D341Med (cell line): ENCODE results near the gene WBP1.
"Not testable (repeated sequence)": the region's sequence is repeated elsewhere in the genome, so short reads cannot be mapped to it uniquely, and the experiment has no call there.

Experiments
- DNase-seq: peaks from one replicate; pipeline ENCODE4 v3.0.0; 2012; ENCODE audit warnings: low spot score

The WBP1 gene

DNA sequence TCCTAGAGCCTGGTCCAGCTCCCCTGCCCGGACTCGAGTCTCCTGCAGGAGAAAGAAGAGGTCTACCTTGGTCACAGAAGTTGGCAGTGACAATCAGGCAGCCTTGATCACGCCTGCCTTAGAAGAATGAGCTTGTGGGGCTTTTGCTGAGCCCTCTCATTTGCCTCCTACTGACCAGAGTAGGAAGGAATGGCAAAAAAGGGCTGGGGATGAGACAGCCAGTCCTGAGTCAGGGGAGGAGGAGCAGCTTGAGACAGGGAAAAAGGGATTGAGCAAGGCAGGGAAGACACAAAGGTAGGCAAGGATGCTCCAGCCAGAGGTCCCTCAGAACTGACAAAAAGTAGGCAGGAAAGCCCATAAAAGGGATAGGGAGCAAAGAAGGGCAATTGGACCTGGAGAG lies 30.7 kb upstream of the WBP1 start:
- DNase-seq, result no peak

DNA sequence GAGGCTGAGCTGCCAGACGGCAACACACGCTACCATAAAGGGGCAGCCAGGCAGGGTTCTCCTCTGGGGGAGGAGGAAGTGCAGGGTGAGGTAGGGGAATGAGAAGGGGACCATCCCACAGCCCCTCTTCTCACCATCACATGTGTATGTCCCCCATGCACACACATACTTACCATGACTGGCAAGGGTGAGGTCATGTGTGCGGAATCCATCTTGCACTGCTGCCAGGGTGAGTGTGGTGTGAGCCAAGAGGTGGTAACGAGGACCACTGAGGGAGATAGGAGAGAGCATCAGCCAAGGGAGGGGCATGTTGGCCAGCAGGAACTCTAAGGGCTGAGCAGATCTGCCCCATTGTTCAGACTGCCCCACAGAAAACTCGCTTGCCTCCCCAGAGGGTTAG lies 29.6 kb upstream of the WBP1 start:
- DNase-seq, result no peak

DNA sequence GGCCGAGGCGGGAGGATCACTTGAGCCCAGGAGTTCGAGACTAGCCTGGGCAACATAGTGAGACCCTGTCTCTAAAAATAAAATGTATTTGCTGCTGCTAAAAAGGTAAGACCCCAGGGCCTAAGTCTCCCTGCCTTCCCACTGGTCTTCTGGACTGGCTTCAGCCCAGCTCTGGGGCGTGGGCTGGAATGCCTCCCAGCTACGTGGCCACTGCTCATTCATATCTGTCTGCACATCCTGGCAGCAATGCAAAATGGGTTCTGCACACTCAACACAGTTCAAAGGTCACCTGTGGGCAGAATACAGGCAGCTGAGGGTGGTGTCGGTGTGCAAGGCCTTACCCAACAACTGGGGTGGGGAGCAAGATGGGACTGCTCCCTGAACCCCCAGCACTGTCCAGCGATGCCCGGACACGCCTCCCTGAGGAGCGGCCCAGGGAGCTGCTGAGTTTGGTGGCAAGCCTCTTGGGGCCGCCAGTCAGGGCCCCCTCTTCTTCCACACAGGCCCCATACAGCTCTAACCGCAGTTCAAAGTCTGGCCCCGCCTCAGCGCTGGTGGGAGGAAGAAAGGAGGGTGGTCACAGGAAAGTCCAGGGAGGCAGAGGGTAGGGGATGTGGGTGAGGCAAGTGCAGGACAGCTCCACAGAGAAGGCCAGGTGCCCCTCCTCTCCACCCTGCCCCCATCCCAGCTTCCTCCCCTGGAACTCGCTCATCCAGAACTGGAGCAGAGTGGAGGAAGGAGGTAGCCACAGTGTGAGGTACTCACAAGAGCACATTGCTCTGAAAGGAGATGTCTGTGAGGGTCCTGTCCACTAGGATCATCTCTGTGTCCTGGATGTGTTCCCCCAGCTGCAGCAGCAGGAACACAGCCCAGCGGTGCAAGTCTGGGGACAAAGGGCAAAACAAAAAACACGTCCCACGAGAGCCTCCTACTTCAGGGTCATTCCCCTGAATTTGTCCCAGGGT lies 28.5 kb upstream of the WBP1 start:
- DNase-seq, result no peak

DNA sequence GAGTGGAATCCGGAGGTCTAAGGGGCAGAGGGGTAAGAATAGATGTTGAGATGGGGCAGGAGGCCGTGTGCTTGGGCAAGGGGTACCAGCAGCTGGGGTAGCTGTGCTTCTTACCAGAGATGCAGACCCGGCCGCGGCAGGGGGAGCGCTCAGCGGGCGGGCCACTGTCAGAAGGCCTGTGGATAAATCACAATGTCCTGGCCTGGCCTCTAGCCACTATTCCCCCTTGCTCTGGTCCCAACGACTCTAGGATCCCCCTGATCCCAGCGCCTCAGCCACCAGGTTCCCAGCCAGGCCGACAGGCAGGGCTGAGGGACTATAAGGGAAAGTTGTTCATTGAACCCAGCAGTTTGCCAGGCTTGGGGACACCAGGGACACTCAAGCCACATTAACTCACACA lies 27.7 kb upstream of the WBP1 start:
- no peak for DNase-seq

DNA sequence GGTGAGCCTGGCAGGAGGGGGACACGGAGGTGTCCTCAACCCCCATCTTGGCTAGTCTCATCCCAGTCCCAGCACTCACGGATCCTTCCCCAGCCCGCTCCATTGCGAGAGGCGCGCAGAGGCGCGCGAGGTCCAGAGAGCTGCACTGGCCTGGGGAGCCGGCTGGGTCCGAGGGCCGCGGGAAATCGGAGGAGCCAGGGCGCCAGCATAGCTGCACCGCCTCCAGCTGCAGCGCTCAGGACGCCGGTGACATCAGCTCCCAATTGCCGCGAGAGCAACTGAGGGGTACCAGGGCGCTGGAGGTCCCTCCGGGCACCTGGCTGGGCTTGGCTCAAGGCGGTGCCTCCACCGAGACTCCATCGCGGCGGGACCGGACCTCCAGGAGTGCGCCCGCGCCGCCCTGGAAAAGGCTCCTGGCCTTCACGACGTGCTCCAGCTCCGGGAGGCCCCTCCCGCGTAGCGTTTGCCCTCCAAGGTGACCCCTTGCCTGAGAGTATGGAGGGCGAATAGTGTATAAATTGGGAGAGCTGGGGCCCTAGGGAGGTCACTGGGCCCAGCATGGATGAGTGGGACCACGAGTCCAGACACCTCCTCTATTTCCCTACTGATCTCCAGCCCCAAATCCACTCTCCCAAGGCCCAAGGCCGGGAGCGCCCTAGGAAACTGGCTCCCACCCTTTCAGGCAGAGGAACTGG lies 22.0 kb upstream of the WBP1 start:
- DNase-seq, result no peak

DNA sequence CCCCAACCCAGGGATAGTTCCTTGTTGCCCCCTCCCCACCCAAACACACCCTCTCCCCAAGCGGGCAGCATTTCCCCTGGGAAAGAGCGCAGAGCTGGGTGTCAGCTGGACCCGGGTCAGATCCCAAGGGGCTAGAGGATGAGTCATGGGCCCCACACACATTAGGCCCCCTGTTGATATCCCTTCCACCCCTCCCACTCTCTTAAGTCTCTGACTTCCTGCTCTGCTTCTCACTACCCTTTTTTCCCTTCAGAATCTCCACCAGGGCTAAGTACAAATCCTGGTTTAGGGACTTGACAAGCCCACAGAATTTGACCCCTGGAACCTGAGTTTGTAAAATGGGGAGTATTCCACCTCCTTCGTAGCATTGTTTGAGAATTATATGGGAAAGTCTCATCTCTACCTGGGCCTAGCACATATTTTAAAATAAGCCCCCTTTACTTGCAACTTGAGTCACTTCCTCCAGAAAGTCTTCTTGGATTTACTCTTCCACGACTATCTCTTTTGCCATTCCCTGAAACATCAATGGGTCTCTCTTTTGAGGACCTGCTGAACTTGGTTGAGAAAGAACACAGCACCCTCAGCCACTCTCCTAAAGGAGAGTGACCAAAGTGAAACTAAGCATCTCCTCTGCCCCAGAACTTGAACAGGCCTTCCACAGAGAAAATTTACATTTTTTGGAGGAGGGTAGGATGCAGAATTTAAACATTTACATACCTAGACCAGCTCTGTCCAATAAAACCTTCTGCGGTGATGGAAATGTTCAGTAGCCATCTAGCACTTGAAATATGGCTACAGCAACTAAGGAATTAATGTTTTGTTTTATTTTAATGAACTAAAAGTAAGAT lies 21.2 kb upstream of the WBP1 start:
- DNase-seq, result no peak

DNA sequence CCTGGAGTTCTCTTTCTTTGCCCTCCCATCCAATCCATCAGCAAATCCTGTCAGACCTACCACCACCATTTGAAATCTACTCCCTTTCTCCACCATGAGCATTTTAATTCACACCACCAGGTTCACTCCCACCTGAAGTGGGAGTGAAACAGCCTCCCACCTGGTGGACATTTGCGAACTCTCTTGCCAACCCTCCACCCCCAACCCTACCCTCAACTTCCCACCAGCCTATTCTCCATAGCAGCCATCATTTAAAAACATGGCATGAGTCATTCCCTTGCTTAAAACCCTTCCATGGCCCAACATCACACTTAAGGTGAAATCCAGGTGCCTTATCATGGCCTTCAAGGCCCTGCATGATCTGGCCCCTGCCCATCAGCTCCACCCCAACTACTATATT lies 20.0 kb upstream of the WBP1 start:
- no peak for DNase-seq

DNA sequence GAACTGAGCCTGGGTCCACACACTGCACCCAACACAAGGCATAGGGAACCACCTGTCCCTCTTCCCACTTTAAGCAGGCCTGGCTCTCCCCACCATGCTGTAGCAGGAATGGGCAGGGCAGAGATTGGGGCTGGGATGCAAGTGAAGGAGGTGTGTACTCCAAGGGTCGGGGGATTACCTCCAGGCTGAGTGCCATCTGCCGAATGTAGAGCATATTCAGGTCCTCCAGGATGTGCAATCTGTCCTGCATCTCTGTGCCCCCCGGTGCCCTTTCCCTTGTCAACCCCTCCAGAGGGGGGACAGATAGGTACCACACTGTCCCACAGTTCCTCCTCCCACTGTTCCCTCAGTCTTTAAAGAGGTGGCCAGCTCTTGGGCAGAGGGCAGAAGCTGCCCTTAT lies 18.9 kb upstream of the WBP1 start:
- peak; percentile 71 for DNase-seq

DNA sequence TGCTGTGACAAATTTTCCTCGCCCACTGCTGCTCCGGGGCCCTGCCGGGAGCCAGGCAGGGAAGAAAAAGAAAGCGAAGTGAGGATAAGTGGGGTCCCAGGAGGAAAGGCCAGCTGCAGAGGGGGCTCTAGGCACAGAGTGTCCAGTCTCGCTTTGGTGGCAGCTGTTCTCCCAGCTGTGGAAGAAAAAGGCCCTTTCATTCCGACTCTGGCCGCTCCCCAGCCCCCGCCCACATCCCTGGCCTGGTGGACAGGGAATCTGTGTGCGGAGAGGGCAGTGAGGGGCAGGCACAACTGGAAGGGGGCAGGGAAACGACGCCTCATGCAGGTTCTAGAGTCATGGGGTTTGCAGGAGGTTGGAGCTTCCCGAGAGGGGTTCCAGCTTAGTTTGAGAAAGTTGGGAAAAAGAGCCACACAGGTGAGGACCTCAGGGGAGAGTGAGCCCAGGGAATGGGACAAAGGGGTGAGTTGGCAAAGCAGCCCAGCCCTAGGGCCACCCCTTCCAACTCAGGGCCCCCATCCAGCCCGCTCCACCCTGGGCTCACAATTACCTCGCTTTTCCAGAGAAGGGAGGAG lies 18.3 kb upstream of the WBP1 start:
- no peak for DNase-seq

DNA sequence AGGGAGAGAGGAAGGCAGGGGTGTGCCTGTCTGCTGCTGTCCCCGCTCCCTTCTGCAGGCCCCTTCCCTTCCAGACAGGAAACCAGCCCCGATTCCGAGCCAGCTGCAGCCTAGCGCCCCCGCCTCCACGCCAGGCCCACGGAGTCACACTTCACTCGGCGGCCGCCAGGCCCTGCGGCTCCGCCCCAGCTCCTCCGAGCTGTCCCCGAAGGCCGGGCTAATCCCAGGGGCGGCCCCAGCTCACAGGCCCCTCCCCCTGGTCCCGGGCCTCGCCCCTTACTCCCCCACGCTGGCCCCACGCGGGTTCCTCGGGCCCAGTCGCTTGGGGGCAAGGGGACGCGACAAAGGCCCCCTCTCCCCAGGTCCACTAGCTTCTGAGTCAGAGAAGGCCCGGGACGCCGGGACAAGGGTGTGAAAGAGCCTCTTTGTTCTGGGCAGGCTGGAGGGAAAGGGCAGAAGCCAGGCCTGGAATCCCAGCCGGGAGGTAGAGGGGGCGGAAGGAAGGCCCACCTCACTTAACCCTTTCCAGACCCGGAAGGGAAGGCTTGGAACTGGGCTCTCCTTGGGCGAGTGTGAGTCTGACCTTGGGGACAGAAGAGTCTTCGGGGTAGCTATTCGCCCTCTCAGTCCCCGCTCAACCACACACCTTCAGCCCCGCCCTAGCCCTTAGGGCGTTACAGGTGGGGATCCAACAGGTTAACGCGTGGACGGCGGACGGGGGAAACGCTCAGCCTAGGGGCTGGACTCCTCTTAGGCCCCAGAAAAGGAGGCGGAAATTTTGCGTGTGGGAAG lies 17.7 kb upstream of the WBP1 start:
- DNase-seq, result peak; percentile 98

DNA sequence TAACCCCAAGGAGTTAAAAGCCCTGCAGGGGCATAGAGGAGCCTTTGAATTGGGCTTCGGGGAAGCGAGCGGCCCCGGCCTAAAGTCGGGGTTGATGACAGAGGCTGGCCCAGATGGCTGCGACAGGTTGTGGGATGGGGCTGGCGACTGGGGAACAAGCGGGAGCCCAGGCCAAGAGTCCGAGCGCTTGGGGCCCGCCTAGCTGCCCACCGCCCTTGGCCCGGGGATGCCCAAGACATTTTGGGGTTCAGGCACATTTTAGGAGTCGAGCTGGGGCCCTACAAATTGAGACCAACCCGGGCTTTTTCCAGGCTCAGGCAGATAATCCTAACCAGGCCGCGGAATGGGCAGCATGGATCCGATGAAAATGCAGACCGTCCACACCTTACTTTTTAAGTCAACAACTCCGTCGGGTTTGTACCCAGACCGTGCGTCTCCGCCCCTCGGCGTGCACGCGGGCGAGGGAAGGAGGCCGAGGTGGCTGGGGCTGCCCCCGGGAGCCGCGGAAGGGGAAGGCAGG lies 17.0 kb upstream of the WBP1 start:
- DNase-seq, result no peak

DNA sequence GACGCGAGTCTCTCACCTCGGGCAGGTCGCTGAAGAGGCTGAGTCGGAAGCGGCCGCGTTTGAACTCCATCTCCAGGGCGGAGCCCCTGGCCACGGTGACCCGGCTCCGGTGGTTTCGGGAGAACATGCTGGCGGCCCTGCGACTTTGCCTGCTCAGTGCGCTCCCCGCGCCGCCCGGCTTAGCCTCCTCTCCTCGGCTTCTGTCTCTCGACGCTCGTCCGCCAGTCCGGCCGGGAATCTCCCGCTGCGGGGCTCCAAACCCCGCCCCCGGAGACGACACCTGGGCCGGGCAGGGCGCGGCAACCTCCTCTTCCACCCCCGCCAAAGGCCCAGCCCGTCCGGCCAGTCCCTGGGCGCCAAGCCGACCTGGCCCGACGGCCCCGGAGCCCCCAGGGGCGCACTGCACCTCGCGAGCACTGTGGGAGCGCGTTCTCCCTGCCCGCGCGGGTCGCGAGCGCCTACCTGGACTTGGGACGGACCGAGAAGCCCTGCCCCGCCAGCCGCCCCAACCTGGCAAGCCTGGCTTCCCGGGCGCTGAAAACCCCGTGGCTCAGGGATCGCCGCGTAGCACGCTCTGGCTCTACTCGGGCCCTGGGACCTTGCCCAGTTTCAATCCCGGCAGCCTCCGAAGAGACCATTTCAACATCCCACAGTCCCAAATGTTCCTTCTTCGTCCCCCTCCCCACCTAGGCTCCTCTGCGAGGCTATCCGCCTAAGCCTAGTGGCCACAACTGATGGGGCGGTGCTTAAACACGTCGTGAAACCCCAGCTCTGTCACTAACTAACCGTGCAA lies 16.4 kb upstream of the WBP1 start, which contains the start of gene RTKN:
Gene RTKN, minus strand, starts transcription at position 248 of the 793 bp plus-strand sequence. Its CDS starts 121 bp downstream, at position 127.
- no peak for DNase-seq

DNA sequence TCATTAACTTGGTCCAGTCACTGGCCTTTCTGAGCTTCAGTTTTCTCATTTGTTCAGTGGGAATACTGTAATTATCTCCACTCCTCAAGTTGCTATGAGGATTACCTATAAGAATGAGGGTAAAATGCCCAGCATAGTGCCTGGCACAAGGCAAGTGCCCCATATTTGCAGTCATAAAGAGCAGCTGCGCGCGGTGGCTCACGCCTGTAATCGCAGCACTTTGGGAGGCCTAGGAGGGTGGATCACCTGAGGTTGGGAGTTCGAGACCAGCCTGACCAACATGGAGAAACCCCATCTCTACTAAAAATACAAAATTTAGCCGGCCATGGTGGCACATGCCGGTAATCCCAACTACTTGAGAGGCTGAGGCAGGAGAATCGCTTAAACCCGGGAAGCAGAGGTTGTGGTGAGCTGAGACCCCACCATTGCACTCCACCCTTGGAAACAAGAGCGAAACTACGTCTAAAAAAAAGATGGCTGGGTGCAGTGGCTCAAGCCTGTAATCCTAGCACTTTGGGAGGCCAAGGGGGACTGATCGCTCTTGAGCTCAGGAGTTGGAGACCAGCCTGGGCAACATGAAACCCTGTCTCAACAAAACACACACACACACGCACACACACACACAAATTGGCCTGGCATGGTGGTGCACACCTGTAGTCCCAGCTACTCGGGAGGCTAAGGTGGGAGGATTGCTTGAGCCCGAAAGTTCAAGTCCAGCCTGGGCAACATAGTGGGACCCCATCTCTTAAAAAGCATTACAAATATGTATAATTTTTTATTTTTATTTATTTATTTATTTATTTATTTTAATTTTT lies 15.5 kb upstream of the WBP1 start:
- DNase-seq, result not testable (repeated sequence)

DNA sequence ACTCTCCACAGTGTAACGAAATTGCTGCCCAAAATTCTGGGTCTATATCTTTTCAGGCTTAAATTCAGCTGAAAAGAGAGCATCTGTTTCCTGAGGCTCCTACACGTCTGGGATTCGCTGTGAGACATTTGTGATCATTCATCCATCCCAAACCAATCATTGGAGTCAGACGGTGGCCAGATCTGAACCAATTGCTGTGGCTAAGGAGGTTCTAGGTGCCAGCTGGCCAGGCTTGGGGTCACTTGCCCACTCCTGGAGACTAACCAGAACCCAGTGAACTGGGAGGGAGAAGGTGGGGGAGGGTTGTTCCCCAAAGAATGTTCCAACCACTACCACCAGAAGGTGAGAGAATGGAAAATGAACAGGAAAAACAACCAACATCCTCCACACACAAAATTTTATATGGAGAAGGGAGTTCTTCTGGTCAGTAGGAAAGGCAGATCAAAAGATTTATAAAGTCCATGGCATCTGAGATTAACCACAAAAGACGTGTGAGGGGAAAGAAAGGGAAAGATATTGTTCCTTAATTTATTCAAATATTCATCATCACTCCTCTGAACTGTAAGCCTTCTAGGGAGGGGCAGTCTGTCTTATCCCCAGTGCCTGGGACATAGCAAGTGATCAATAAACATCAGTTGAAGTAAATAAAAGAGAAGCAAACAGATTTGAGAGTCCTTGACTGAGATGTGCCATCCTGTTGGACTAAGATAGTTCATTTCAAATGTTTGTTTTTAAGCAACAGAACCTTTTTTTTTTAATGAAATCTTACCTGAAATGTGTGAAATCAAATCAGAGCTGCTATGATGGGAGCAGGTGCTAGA lies 13.5 kb upstream of the WBP1 start:
- no peak for DNase-seq

DNA sequence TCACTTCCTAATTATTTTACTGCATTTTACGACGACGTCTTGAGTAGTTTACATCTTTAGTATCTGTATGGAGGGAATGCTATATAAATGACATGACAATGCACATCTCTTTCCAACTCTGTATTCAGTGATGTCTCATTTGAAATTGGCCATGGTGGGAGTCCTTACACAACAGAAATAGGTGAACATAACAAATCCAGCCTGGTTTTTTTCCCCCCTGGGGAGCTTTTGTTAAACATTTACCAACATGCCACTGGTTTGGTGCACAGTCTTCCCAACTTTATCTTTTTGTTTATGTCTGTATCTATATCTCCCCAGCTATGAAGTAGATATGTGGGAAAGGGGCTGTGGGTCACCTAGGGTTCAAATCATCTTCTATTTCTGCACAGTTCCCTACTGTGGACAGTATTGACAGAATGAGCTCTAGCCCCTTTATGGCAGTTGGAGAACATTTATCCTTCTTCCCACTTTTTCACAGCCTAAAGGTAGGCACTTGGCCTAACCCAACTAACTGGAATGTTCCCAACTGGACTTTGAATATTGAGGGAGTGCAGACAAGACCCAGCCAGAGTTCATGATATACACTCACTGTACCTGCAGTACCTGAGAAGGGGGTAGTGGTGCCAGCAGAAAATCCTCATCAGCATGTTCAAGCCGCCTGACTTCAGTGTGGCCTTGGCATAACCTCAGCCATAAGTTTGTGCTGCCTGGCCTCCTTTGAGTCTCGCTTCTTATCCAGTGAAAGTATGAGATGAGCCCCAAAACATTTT lies 10.8 kb upstream of the WBP1 start:
- DNase-seq, result no peak

DNA sequence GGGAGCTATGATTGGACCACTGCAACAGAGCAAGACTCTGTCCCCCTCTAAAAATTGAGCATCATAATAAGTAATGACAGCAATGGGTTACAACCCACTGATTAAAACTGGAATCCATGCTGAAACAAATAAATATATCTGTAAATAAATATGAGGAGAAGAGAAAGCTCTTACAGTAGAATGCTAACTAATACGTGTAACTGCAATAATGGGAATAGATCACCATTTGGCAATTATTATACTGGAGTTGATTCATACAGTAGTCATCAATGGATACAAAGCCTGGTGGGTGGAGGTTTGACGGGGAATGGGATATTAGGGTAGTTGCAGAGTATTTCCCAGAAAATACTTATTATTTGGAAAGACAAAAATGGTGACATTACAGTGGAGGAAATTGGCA lies 9.5 kb upstream of the WBP1 start:
- no peak for DNase-seq

DNA sequence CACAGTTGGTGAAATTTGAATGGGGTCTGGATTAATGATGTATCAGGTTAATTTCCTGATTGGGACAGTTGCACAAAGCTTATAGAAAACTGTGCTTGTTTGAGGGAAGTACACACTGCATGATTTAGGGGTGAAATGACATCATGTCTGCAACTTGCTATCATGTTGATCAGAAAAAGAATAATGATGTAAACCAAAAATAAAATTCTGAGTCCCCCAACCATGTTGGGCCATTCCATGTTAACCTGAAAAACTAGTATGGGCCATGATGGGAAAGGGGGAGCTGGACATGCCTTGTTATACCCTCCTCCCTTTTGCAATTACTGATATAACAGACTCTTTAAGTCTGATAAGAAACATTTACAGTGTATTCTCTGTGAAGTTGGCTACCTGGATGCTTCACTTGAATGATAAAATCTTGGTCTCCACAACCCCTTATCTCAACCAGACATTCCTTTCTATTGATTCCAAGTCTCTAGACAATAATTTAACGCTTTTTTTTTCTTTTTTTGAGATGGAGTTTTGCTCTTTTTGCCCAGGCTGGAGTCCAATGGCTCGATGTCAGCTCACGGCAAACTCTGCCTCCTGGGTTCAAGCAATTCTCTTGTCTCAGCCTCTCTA lies 7.6 kb upstream of the WBP1 start:
- DNase-seq, result no peak
